Smooth muscle cell (in vitro differentiated cells): ENCODE data around the gene POLR3H. TPM values are rescaled to one million over a fixed set of nuclear protein-coding genes. Genes with fewer than 3 reads are reported as not detected.

Source experiments
- DNase-seq: peaks from one replicate; lab custom pipeline; 2025; ENCODE audit not compliant: unreplicated experiment; lab: John Stamatoyannopoulos, UW
- H2AFZ ChIP-seq: fragments of 200-600 bp; sonication (generic); 2 replicates; pipeline ENCODE4 v1.6.0; 2016; ENCODE audit warnings: antibody characterized with exemption, low read depth, mild to moderate bottlenecking
- H3F3A ChIP-seq: fragments of 200-600 bp; sonication (generic); 2 replicates; pipeline ENCODE4 v1.6.0; 2017; ENCODE audit warnings: antibody characterized with exemption, low read depth
- H3K27ac ChIP-seq: fragments of 200-600 bp; sonication (generic); 2 replicates; pipeline ENCODE4 v1.5.1; 2016; ENCODE audit warnings: low read depth, mild to moderate bottlenecking
- H3K27me3 ChIP-seq: fragments of 200-600 bp; sonication (generic); 2 replicates; pipeline ENCODE4 v1.6.1; 2016; ENCODE audit warnings: low read depth, mild to moderate bottlenecking
- H3K36me3 ChIP-seq: fragments of 200-600 bp; sonication (generic); 2 replicates; pipeline ENCODE4 v1.5.1; 2016; ENCODE audit warnings: low read depth
- H3K4me1 ChIP-seq: fragments of 200-600 bp; sonication (generic); 2 replicates; pipeline ENCODE4 v1.5.1; 2016; ENCODE audit warnings: low read depth
- H3K4me2 ChIP-seq: fragments of 200-600 bp; sonication (generic); 2 replicates; pipeline ENCODE4 v1.6.0; 2016; ENCODE audit warnings: mild to moderate bottlenecking
- H3K4me3 ChIP-seq: fragments of 200-600 bp; sonication (generic); 2 replicates; pipeline ENCODE4 v1.5.1; 2016; ENCODE audit warnings: mild to moderate bottlenecking
- H3K79me2 ChIP-seq: fragments of 200-600 bp; sonication (generic); 2 replicates; pipeline ENCODE4 v1.6.0; 2016; ENCODE audit warnings: low read depth, mild to moderate bottlenecking
- H3K9ac ChIP-seq: fragments of 200-600 bp; sonication (generic); 2 replicates; pipeline ENCODE4 v1.6.0; 2016; ENCODE audit warnings: low read depth
- H3K9me3 ChIP-seq: fragments of 200-600 bp; sonication (generic); replicated peaks from 2 replicates; pipeline ENCODE4 v1.5.1; 2016; ENCODE audit warnings: low read depth
- H4K20me1 ChIP-seq: fragments of 200-600 bp; sonication (generic); 2 replicates; pipeline ENCODE4 v1.6.0; 2016; ENCODE audit warnings: low read depth
- CTCF ChIP-seq: fragments of 200-600 bp; sonication (generic); IDR thresholded peaks from 2 replicates; pipeline ENCODE4 v1.5.1; 2017; ENCODE audit warnings: borderline replicate concordance, mild to moderate bottlenecking, antibody characterized with exemption; ENCODE audit not compliant: insufficient read depth, poor library complexity, severe bottlenecking
- WGBS: methylation state at CpG from one replicate; pipeline ENCODE4 v1.1.7; 2016; ENCODE audit warnings: low lambda C conversion rate; 5-methylcytosine and 5-hydroxymethylcytosine counted together
- polyA plus RNA-seq: library from polyadenylated mRNA; unstranded; fragments of >200 nt; fragmentation: Nextera tagmentation; extraction: Ambion mirVana; gene quantifications from 2 replicates; pipeline ENCODE4 v1.2.1, GENCODE V29; 2016
- total RNA-seq: library from RNA; depleted of rRNA; stranded (reverse); fragments of >200 nt; gene quantifications from 2 replicates; pipeline ENCODE4 v1.2.3, GENCODE V29; 2014

POLR3H gene
- total and polyA plus RNA-seq, 2 experiments from 2014 or later = 12.1 to 20.3 TPM

GRCh38 chr22:41482319-41482935, 61.8 kb downstream of the POLR3H start:
- 55% methylated on average over 2 of the region's 2 CpGs for WGBS
- Histone ChIP-seq H3K4me1 (peaks cover 32% of the 10 kb centered on the region), H3K27ac (peak overlapping the region; percentile 50), H3K27me3 (no peaks in the 10 kb centered on the region), H2AFZ (no peak overlapping the region), H4K20me1 (peaks cover 100% of the 10 kb centered on the region), H3K36me3 (no peaks in the 10 kb centered on the region), H3F3A (peaks cover 18% of the 10 kb centered on the region), H3K9me3 (no peaks in the 10 kb centered on the region), H3K9ac (no peak overlapping the region), H3K4me2 (no peak overlapping the region), H3K79me2 (peaks cover 78% of the 10 kb centered on the region), H3K4me3 (no peak overlapping the region)
- no peak for TF ChIP-seq CTCF
- DNase-seq = no peak

GRCh38 chr22:41481925-41482318, 62.3 kb downstream of the POLR3H start:
- Histone ChIP-seq H3K4me2 (no peak overlapping the region), H3F3A (peaks cover 18% of the 10 kb centered on the region), H3K36me3 (no peaks in the 10 kb centered on the region), H2AFZ (no peak overlapping the region), H3K79me2 (peaks cover 78% of the 10 kb centered on the region), H3K9me3 (no peaks in the 10 kb centered on the region), H3K4me1 (peaks cover 32% of the 10 kb centered on the region), H4K20me1 (peaks cover 100% of the 10 kb centered on the region), H3K4me3 (no peak overlapping the region), H3K27me3 (no peaks in the 10 kb centered on the region), H3K9ac (no peak overlapping the region), H3K27ac (no peak overlapping the region)
- no peak for TF ChIP-seq CTCF
- whole genome bisulfite sequencing = 70% methylated on average over 5 of the region's 5 CpGs
- no peak for DNase-seq

DNA sequence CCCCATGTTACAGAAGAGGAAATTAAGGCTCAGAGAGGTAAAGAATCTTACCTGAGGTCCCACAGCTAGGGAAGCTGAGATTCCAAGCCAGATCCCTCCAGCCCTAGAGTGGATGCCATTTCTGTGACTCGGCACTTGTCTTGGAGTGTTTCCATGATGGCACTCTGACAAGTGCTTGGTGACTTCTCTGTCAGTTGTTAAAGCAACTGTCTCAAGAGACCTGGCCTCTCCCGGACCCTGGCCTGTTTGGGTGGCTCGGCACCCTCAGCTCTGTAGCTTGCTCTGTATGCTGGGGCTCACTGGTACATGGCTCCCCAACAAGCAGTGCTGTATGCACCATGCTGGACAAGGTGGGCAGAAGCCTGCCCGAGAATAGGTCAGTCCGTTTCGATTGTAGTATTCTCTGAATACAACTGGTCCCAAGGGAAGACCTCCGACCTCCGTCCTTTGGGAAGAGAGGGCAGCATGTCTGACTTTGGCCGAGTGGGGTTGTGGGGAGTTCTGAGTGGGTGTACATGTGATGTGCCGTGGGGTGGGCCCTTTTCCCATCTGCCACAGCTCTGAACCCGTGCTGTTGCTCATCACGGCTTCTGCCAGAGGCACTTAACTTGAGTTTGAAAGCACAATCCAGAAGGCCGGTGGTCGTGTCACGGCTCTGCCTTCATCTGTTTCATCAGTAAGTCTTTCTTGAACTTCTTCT, 63.0 kb downstream of the POLR3H start:
- H2AFZ ChIP-seq = no peak overlapping the region
- H3K4me2 ChIP-seq = no peak overlapping the region
- WGBS = 95% methylated on average over 15 of the region's 15 CpGs
- peaks cover 32% of the 10 kb centered on the region for H3K4me1 ChIP-seq
- H3K9me3 ChIP-seq = no peaks in the 10 kb centered on the region
- no peak for TF ChIP-seq CTCF
- peaks cover 18% of the 10 kb centered on the region for H3F3A ChIP-seq
- no peak overlapping the region for H3K9ac ChIP-seq
- no peak for DNase-seq
- H3K27me3 ChIP-seq = no peaks in the 10 kb centered on the region
- H3K36me3 ChIP-seq = no peaks in the 10 kb centered on the region
- no peak overlapping the region for H3K4me3 ChIP-seq
- H3K79me2 ChIP-seq = peaks cover 79% of the 10 kb centered on the region
- peaks cover 100% of the 10 kb centered on the region for H4K20me1 ChIP-seq
- H3K27ac ChIP-seq = no peak overlapping the region

- H3K9ac ChIP-seq = no peak overlapping the region
- H4K20me1 ChIP-seq = peaks cover 100% of the 10 kb centered on the region
- H3K4me1 ChIP-seq = peaks cover 32% of the 10 kb centered on the region
- 50% methylated on average over 7 of the region's 7 CpGs for WGBS
- H3K9me3 ChIP-seq = no peaks in the 10 kb centered on the region
- no peak overlapping the region for H2AFZ ChIP-seq
- peaks cover 81% of the 10 kb centered on the region for H3K79me2 ChIP-seq
- H3K27ac ChIP-seq = peak overlapping the region; percentile 28
- no peaks in the 10 kb centered on the region for H3K36me3 ChIP-seq
- peaks cover 18% of the 10 kb centered on the region for H3F3A ChIP-seq
- no peak overlapping the region for H3K4me3 ChIP-seq
- no peak for TF ChIP-seq CTCF
- H3K4me2 ChIP-seq = no peak overlapping the region
- no peaks in the 10 kb centered on the region for H3K27me3 ChIP-seq
- DNase-seq = no peak
These were observed 63.9 kb downstream of the POLR3H start for GRCh38 chr22:41480397-41480735.
